ENCODE results near the gene DMRTA1. TPM values are rescaled to one million over a fixed set of nuclear protein-coding genes. Genes with fewer than 3 reads are reported as not detected.

The DMRTA1 gene
- total RNA-seq (2022): 0.54 and 0.77 TPM in 2 replicates
- Bru-seq, nascent RNA: percentile 57 among the genes with signal in this experiment
- percentile 58 among the genes with signal in this experiment for BruChase-seq, experiment 1, labeled RNA remaining after a 6-hour chase
- BruChase-seq, experiment 2, labeled RNA remaining after a 2-hour chase: percentile 74 among the genes with signal in this experiment
- long read RNA-seq: 0 reads

- CTCF ChIA-PET: interaction anchor here (0.8 kb wide), 1 partner anchor 139 kb away, joined by 3 read pairs; no protein-coding TSS in a partner anchor
- no TSS peak for BruUV-seq (replicated peaks)
- no peaks in the 10 kb centered on the region for H3K27me3 Mint-ChIP-seq (ENCODE audit: insufficient read depth, unreplicated experiment)
- H3K4me3 Mint-ChIP-seq (ENCODE audit: unreplicated experiment): peak within 1 kb of the TSS; percentile 72
- no peaks in the 10 kb centered on the region for H3K9me3 Mint-ChIP-seq (ENCODE audit: unreplicated experiment)
- H3K27ac Mint-ChIP-seq (ENCODE audit: low read depth, unreplicated experiment): no peak within 1 kb of the TSS
- POLR2A ChIA-PET: interaction anchor here (0.6 to 1.4 kb wide), 4 partner anchors 9 to 904 kb away, joined by 3 read pairs; no protein-coding TSS in a partner anchor
- no peak for TF ChIP-seq CTCF (IDR thresholded peaks at IDR 0.05; ENCODE audit: unreplicated experiment)
- H3K4me1 Mint-ChIP-seq (ENCODE audit: insufficient read depth, unreplicated experiment): no peaks in the 10 kb centered on the region
- intact Hi-C loops (cut with micrococcal nuclease): no loop called here
- DNase-seq (ENCODE audit: unreplicated experiment): peak; percentile 55
- H3K36me3 Mint-ChIP-seq (ENCODE audit: insufficient read depth, unreplicated experiment): no peaks in the 10 kb centered on the region
These were observed at the start of gene DMRTA1 for GRCh38 chr9:22446589-22446949. DMRTA1 (plus strand) TSS chr9:22446824; CDS start chr9:22447066, 242 bp downstream.

- no peaks in the 10 kb centered on the region for H3K27me3 Mint-ChIP-seq (ENCODE audit: insufficient read depth, unreplicated experiment)
- no peaks in the 10 kb centered on the region for H3K36me3 Mint-ChIP-seq (ENCODE audit: insufficient read depth, unreplicated experiment)
- ChIA-PET CTCF (interaction anchor here (0.7 kb wide), 1 partner anchor 95 kb away, joined by 3 read pairs; no protein-coding TSS in a partner anchor), POLR2A (interaction anchor here (0.6 kb wide), 1 partner anchor 967 kb away, joined by 3 read pairs; no protein-coding TSS in a partner anchor)
- H3K4me3 Mint-ChIP-seq (ENCODE audit: unreplicated experiment): no peak overlapping the region
- no peak for TF ChIP-seq CTCF (IDR thresholded peaks at IDR 0.05; ENCODE audit: unreplicated experiment)
- no peak overlapping the region for H3K27ac Mint-ChIP-seq (ENCODE audit: low read depth, unreplicated experiment)
- intact Hi-C loops (cut with micrococcal nuclease): no loop called here
- peaks cover 9% of the 10 kb centered on the region for H3K4me1 Mint-ChIP-seq (ENCODE audit: insufficient read depth, unreplicated experiment)
- no peaks in the 10 kb centered on the region for H3K9me3 Mint-ChIP-seq (ENCODE audit: unreplicated experiment)
- BruUV-seq (replicated peaks): no TSS peak
- DNase-seq (ENCODE audit: unreplicated experiment): no peak
These were observed 45.0 kb upstream of the DMRTA1 start for GRCh38 chr9:22401671-22402070.

DNA sequence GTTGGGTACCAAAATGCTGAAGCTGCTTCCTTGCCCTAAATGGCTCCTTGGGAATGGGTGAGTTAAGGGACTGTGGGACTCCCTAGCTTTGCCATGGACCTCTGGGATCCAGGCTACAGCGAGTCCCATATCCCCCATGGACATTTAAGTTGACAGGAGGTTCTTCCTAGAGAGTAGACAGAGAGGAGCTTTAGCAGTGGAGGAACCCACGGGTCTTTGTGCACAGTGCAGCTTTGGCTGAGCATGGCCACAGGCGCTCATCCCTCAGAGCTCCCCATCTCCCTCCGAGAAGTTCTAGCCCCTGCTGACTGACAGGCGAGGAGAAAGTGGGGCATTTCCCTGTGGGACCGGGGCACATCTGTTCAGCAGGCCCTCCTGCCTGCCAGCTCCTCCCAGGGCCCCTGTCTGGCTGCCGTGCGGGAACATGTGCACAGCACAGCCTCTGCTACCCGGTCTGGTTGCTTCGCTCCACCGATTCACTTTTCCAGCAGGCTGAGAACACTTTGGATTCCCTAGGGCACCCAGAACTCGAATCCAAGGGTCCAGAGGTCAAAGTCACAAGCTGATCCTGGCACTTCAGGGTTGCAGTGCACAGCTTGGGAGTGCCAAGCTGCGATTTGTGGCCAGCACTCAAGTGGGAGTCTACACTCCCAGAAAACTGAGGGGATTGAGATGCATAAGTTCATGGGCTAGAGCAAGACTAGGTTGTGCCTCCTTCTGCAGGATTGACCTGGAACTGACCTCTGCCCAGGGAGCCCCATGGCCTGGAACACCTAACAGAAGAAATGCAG, 40.6 kb upstream of the DMRTA1 start:
- Mint-ChIP-seq H3K36me3 (ENCODE audit: insufficient read depth, unreplicated experiment) (no peaks in the 10 kb centered on the region), H3K4me1 (ENCODE audit: insufficient read depth, unreplicated experiment) (peaks cover 4% of the 10 kb centered on the region), H3K27ac (ENCODE audit: low read depth, unreplicated experiment) (no peak overlapping the region), H3K9me3 (ENCODE audit: unreplicated experiment) (no peaks in the 10 kb centered on the region), H3K4me3 (ENCODE audit: unreplicated experiment) (no peak overlapping the region), H3K27me3 (ENCODE audit: insufficient read depth, unreplicated experiment) (no peaks in the 10 kb centered on the region)
- intact Hi-C loops (cut with micrococcal nuclease): no loop called here
- DNase-seq (ENCODE audit: unreplicated experiment): no peak
- POLR2A ChIA-PET: no interaction called here
- no TSS peak for BruUV-seq (replicated peaks)
- CTCF ChIA-PET: no interaction called here
- TF ChIP-seq CTCF (IDR thresholded peaks at IDR 0.05; ENCODE audit: unreplicated experiment): no peak

DNA sequence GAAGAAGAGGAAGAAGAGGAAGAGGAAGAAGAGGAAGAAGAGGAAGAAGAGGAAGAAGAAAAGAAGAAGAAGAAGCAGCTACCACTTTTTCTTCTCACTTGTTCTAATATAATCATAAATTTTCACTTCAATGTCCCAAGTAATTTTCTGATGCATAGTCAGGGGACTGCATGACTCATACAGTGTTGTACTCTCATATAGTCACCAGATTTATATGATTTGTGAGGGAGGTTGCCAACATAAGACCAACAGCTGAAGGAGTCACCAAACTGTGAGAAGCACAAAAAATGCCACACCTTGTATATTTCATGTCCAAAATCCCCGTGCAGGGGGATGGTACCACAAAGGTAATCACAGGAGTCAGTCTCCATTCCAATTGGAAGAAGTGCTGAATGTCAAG, 32.7 kb upstream of the DMRTA1 start:
- ChIA-PET CTCF (no interaction called here), POLR2A (no interaction called here)
- intact Hi-C loops (cut with micrococcal nuclease): no loop called here
- DNase-seq (ENCODE audit: unreplicated experiment): no peak
- Mint-ChIP-seq H3K4me1 (ENCODE audit: insufficient read depth, unreplicated experiment) (peaks cover 5% of the 10 kb centered on the region), H3K27ac (ENCODE audit: low read depth, unreplicated experiment) (no peak overlapping the region), H3K9me3 (ENCODE audit: unreplicated experiment) (no peaks in the 10 kb centered on the region), H3K4me3 (ENCODE audit: unreplicated experiment) (no peak overlapping the region), H3K36me3 (ENCODE audit: insufficient read depth, unreplicated experiment) (no peaks in the 10 kb centered on the region), H3K27me3 (ENCODE audit: insufficient read depth, unreplicated experiment) (no peaks in the 10 kb centered on the region)
- no peak for TF ChIP-seq CTCF (IDR thresholded peaks at IDR 0.05; ENCODE audit: unreplicated experiment)
- BruUV-seq (replicated peaks): no TSS peak
